VCaP (cell line): ENCODE results near the gene KDM4B.

Source experiments
- H3K27ac ChIP-seq: fragments of 450-650 bp; 2 replicates; pipeline ENCODE4 v1.5.1; 2017
- TF ChIP-seq, protein P1 (sequence below): fragments of 450-650 bp; conservative IDR thresholded peaks from 2 replicates; pipeline ENCODE4 v1.5.1; 2017; ENCODE audit warnings: mild to moderate bottlenecking, moderate library complexity

The KDM4B gene

DNA sequence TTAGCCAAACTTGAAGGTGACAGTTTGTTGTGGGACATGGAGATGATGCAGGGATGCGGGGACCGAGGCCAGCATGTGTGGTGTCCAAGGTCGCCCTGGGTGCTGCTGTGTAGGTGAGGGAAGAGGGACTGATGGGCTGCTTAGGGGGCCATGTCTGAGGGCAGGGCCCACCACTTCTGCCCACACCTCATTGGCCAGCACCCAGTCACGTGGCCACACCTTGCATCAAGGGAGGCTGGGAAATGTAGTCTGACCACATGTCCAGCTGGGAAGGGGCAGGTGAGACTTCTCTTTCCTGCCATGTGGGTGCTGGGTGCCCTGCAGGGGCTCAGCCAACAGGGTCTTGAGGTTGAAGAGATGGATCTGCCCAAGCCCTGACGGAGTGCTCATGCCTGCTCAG lies 88.9 kb downstream of the KDM4B start:
- TF ChIP-seq, protein P1, sequence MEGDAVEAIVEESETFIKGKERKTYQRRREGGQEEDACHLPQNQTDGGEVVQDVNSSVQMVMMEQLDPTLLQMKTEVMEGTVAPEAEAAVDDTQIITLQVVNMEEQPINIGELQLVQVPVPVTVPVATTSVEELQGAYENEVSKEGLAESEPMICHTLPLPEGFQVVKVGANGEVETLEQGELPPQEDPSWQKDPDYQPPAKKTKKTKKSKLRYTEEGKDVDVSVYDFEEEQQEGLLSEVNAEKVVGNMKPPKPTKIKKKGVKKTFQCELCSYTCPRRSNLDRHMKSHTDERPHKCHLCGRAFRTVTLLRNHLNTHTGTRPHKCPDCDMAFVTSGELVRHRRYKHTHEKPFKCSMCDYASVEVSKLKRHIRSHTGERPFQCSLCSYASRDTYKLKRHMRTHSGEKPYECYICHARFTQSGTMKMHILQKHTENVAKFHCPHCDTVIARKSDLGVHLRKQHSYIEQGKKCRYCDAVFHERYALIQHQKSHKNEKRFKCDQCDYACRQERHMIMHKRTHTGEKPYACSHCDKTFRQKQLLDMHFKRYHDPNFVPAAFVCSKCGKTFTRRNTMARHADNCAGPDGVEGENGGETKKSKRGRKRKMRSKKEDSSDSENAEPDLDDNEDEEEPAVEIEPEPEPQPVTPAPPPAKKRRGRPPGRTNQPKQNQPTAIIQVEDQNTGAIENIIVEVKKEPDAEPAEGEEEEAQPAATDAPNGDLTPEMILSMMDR = no peak
- H3K27ac ChIP-seq = no peak overlapping the region

- TF ChIP-seq, protein P1 = no peak
- H3K27ac ChIP-seq = no peak overlapping the region
These were observed 89.8 kb downstream of the KDM4B start for GRCh38 chr19:5058521-5059212.

DNA sequence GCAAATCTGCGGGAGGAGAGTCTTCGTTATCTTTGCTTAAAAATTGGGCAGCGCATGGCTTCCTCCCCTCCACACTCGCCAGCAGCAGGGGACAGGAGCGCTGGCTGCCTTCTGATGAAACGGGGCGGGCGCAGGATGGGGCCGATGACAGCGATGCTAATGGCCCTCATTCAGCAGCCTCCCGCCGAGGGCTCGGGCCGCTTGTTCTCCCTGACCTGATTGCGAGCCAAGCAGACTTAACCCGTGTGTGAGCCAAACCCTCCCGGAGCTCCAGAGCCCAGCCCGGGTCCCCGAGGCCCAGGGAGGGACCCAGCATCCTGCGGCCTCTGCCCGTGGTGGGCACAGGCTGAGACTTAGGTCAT lies 90.3 kb downstream of the KDM4B start:
- TF ChIP-seq, protein P1 = no peak
- H3K27ac ChIP-seq = no peak overlapping the region

- H3K27ac ChIP-seq = no peak overlapping the region
- TF ChIP-seq, protein P1 = no peak
These were observed 90.9 kb downstream of the KDM4B start for GRCh38 chr19:5059793-5060192.

DNA sequence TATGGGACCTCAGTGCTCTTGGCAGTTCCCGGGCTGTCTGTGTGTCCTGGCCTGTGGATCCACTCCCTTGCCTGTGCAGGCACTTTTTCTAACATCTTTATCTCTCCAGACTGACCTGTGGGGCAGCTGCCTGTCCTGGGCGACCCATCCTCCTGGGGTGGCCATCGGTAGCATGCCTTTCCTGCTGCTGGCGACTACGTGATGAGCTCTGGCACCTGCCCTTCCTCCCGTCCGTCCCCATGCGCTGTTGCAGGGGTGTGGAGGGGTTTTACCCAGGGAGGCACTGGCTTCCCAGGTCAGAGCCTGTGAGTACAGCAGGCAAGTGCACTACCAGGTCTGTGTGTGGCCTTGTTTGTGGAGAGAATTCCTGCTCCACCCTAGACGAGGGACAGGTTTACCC lies 93.3 kb downstream of the KDM4B start:
- no peak overlapping the region for H3K27ac ChIP-seq
- TF ChIP-seq, protein P1 = no peak

DNA sequence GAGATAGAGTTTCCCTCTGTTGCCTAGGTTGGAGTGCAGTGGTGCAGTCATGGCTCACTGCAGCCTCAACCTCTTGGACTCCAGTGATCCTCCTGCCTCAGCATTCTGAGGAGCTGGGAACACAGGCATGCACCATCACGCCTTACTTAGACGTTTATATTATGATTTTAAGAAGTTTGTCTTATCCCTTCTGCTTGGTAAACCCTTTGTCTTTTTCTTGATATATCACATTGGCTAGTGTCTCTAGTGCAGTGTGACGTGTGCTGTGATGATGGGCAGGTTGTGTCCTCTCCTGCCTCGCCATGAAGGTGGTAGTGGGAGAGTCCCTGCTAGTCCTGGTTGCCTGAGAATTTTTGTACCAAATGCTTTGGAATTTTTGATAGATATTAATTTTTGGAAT lies 93.9 kb downstream of the KDM4B start:
- TF ChIP-seq, protein P1 = no peak
- no peak overlapping the region for H3K27ac ChIP-seq

DNA sequence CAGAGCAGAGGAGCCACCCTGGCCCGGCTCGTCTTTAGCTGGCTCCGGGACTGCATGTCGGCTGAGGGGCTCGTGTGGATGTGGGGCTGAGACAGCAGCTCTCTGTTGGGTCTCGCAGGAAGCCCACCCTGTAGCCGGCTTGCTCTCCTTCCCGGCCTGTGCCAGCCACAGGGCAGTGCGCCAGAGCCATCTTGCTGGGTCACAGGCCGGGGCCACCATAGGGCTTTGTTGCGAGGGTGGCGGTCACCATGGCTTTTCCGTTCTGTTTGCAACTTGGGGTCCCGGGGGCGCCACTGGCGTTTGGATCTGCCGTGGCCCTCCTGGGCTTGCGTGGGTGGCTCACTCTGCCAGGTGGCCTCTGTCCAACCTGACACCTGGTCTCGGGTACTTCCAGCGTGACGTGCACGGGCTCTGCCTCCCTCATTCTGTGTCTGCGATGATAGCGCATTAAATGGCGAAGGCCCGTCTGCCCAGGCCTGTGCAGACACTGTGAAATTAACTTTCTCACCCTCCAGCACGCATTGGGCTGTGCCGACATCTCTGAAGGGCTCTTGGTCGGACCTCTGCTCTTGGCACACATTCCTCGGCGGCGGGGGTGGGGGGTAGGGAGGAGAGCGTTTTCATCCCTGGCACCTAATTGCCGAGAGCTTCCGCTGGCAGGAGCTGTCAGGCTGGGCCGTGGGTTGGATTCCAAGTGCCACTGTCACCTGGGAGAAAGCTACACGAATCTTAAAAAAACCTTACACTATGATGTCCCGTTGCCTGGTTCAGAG lies 95.1 kb downstream of the KDM4B start:
- TF ChIP-seq, protein P1 = no peak
- no peak overlapping the region for H3K27ac ChIP-seq
